IMR-90 (cell line): ENCODE results near the gene CDH12. TPM values are rescaled to one million over a fixed set of nuclear protein-coding genes. Genes with fewer than 3 reads are reported as not detected.

Experiments used
- ATAC-seq: fragments of 200-7000 bp; cut with Tn5 transposase; 2 replicates; pipeline ENCODE4 v1.9.1; 2020; ENCODE audit warnings: low read depth, mild to moderate bottlenecking, moderate library complexity
- BruUV-seq: library from RNA; stranded (reverse); fragments of 400-500 nt; replicated peaks from 2 replicates; lab custom pipeline; 2021; lab: Mats Ljungman, UMichigan
- CTCF ChIA-PET: fragments of 300-600 bp; formaldehyde crosslinking; extraction: SDS; loops from one replicate; lab custom pipeline; 2021; ENCODE audit warnings: antibody characterized with exemption; lab: Yijun Ruan, JAX
- POLR2A ChIA-PET: fragments of 300-600 bp; sonication (Branson Sonifier 250); formaldehyde crosslinking; loops from one replicate; lab custom pipeline; 2022; ENCODE audit warnings: antibody characterized with exemption; ENCODE audit not compliant: unreplicated experiment; lab: Charles Lee
- DNase-seq: peaks from one replicate; pipeline ENCODE4 v3.0.0; 2013
- H2AFZ ChIP-seq: replicated peaks from 2 replicates; pipeline ENCODE3; 2013; ENCODE audit warnings: low read length, mild to moderate bottlenecking; ENCODE audit not compliant: poor library complexity
- H2AK5ac ChIP-seq: 2 replicates; pipeline ENCODE4 v1.6.1; 2013; ENCODE audit warnings: low read depth, low read length, inconsistent platforms
- H2AK9ac ChIP-seq: replicated peaks from 2 replicates; pipeline ENCODE3; 2013; ENCODE audit warnings: mild to moderate bottlenecking, low read depth, low read length, moderate library complexity; ENCODE audit not compliant: poor library complexity
- H2BK120ac ChIP-seq: 2 replicates; pipeline ENCODE4 v1.6.1; 2013; ENCODE audit warnings: low read depth, low read length, inconsistent platforms
- H2BK15ac ChIP-seq: 3 replicates; pipeline ENCODE4 v1.6.1; 2013; ENCODE audit warnings: low read depth, low read length, inconsistent platforms
- H2BK20ac ChIP-seq: 2 replicates; pipeline ENCODE4 v1.6.1; 2013; ENCODE audit warnings: low read depth, mild to moderate bottlenecking, inconsistent platforms, low read length, moderate library complexity
- H2BK5ac ChIP-seq: 2 replicates; pipeline ENCODE4 v1.6.1; 2013; ENCODE audit warnings: mild to moderate bottlenecking, low read depth, low read length, inconsistent platforms; ENCODE audit not compliant: poor library complexity, severe bottlenecking
- H3K14ac ChIP-seq: replicated peaks from 2 replicates; pipeline ENCODE4 v1.6.1; 2013; ENCODE audit warnings: low read depth, low read length, inconsistent platforms
- H3K18ac ChIP-seq: 2 replicates; pipeline ENCODE4 v1.6.1; 2013; ENCODE audit warnings: low read depth, low read length, control low read depth
- H3K23ac ChIP-seq: 2 replicates; pipeline ENCODE4 v1.6.1; 2013; ENCODE audit warnings: low read depth, low read length, inconsistent platforms
- H3K27ac ChIP-seq: 2 replicates; pipeline ENCODE4 v1.5.1; 2013; ENCODE audit warnings: mild to moderate bottlenecking, control low read depth, low read length; ENCODE audit not compliant: insufficient read depth
- H3K27me3 ChIP-seq: 2 replicates; pipeline ENCODE4 v1.6.1; 2013; ENCODE audit warnings: low read length; ENCODE audit not compliant: control insufficient read depth, insufficient read depth
- H3K36me3 ChIP-seq: 2 replicates; pipeline ENCODE4 v1.6.1; 2013; ENCODE audit warnings: low read length, mixed read lengths; ENCODE audit not compliant: control insufficient read depth, insufficient read depth
- H3K4ac ChIP-seq: 2 replicates; pipeline ENCODE4 v1.6.1; 2013; ENCODE audit warnings: low read depth, low read length, inconsistent platforms
- H3K4me1 ChIP-seq: 2 replicates; pipeline ENCODE4 v1.6.1; 2013; ENCODE audit warnings: low read length, mixed read lengths; ENCODE audit not compliant: control insufficient read depth, insufficient read depth
- H3K4me2 ChIP-seq: 2 replicates; pipeline ENCODE4 v1.6.1; 2013; ENCODE audit warnings: low read depth, mild to moderate bottlenecking, control low read depth, low read length, moderate library complexity
- H3K4me3 ChIP-seq: 2 replicates; pipeline ENCODE4 v1.5.1; 2013; ENCODE audit warnings: low read depth, mild to moderate bottlenecking, control low read depth, low read length, moderate library complexity; ENCODE audit not compliant: insufficient read depth
- H3K56ac ChIP-seq: 2 replicates; pipeline ENCODE4 v1.6.1; 2013; ENCODE audit warnings: low read length, inconsistent platforms; ENCODE audit not compliant: insufficient read depth; ENCODE audit errors: extremely low read depth
- H3K79me1 ChIP-seq, 2 experiments: 2 replicates each; pipeline ENCODE4 v1.6.1; 2013; ENCODE audit warnings: low read length in 2 of 2, inconsistent platforms in 1 of 2, low read depth in 1 of 2
- H3K9ac ChIP-seq: 2 replicates; pipeline ENCODE4 v1.6.1; 2013; ENCODE audit warnings: low read depth, low read length, control low read depth
- H3K9me1 ChIP-seq: 2 replicates; pipeline ENCODE4 v1.6.1; 2013; ENCODE audit warnings: low read length, inconsistent platforms; ENCODE audit not compliant: insufficient read depth
- H3K9me3 ChIP-seq: 2 replicates; pipeline ENCODE4 v1.6.1; 2013; ENCODE audit warnings: low read length; ENCODE audit not compliant: control insufficient read depth, insufficient read depth
- H4K20me1 ChIP-seq: 2 replicates; pipeline ENCODE4 v1.6.1; 2013; ENCODE audit warnings: low read length, inconsistent platforms; ENCODE audit not compliant: insufficient read depth
- H4K5ac ChIP-seq: 2 replicates; pipeline ENCODE4 v1.6.1; 2013; ENCODE audit warnings: mild to moderate bottlenecking, low read depth, low read length, control low read depth
- H4K8ac ChIP-seq, 2 experiments: 2 replicates each; pipeline ENCODE4 v1.6.1; 2013; ENCODE audit warnings: low read depth in 2 of 2, low read length in 2 of 2, control low read depth in 1 of 2, inconsistent platforms in 1 of 2
- H4K91ac ChIP-seq: 2 replicates; pipeline ENCODE4 v1.6.1; 2013; ENCODE audit warnings: low read depth, low read length, inconsistent platforms; ENCODE audit not compliant: insufficient read depth
- ELK1 ChIP-seq: fragments of 150-350 bp; IDR thresholded peaks from 2 replicates; pipeline ENCODE4 v1.6.1; 2016; ENCODE audit warnings: low read depth, mild to moderate bottlenecking, low read length, moderate library complexity, borderline replicate concordance
- FOS ChIP-seq: fragments of 150-350 bp; IDR thresholded peaks from 2 replicates; pipeline ENCODE4 v1.6.1; 2016; ENCODE audit warnings: low read depth, low read length
- MAFK ChIP-seq: IDR thresholded peaks from 2 replicates; pipeline ENCODE4 v1.6.1; 2012; ENCODE audit warnings: low read depth, low read length, improper control_type of control experiment
- MXI1 ChIP-seq: IDR thresholded peaks from 2 replicates; pipeline ENCODE4 v1.6.1; 2012; ENCODE audit warnings: low read depth, mild to moderate bottlenecking, low read length, moderate library complexity, borderline replicate concordance
- RAD21 ChIP-seq: IDR thresholded peaks from 2 replicates; pipeline ENCODE4 v1.6.1; 2012; ENCODE audit warnings: low read length, improper control_type of control experiment
- SMC3 ChIP-seq: fragments of 150-350 bp; IDR thresholded peaks from 2 replicates; pipeline ENCODE4 v1.6.1; 2016; ENCODE audit warnings: low read depth, mild to moderate bottlenecking, antibody characterized with exemption, low read length, moderate library complexity
- USF2 ChIP-seq: fragments of 150-350 bp; IDR thresholded peaks from 2 replicates; pipeline ENCODE4 v1.6.1; 2017; ENCODE audit warnings: mild to moderate bottlenecking, antibody characterized with exemption, low read length, low read depth
- WGBS, 2 experiments: methylation state at CpG; one replicate each; pipeline versions ENCODE4 v1.1.5 to v1.1.7; 2013; ENCODE audit warnings: missing lambda C conversion rate in 2 of 2; ENCODE audit not compliant: insufficient read length in 1 of 2; ENCODE audit errors: extremely low coverage in 2 of 2; 5-methylcytosine and 5-hydroxymethylcytosine counted together
- dilution Hi-C: fragments of 300-500 bp; cut with HindIII; formaldehyde crosslinking; loops from one replicate; pipeline ENCODE4 v1.14.3; 2018; ENCODE audit warnings: low sequenced_read_pairs; ENCODE audit not compliant: unreplicated experiment
- in situ Hi-C: fragments of 300-500 bp; cut with MboI; formaldehyde crosslinking; loops from 3 replicates; pipeline ENCODE4 v1.14.3; 2019; ENCODE audit warnings: low sequenced_read_pairs, inconsistent platforms, mixed read lengths
- intact Hi-C: fragments of 100-400 bp; cut with micrococcal nuclease; formaldehyde crosslinking; loops from 2 replicates; pipeline ENCODE4 v1.10.0; 2022
- polyA plus RNA-seq, 3 experiments: library from polyadenylated mRNA; depleted of rRNA; stranded (reverse); fragments of >200 nt; gene quantifications; 2 replicates each; pipeline ENCODE4 v1.2.3, GENCODE V29; 2012; ENCODE audit warnings: low replicate concordance in 1 of 3
- total RNA-seq: library from RNA; depleted of rRNA; stranded (reverse); fragments of >200 nt; gene quantifications from 2 replicates; pipeline ENCODE4 v1.2.3, GENCODE V29; 2012
- TF ChIP-seq, protein P1 (sequence below): conservative IDR thresholded peaks from 2 replicates; pipeline ENCODE4 v1.5.1; 2012; ENCODE audit warnings: mild to moderate bottlenecking, low read depth, low read length, improper control_type of control experiment

Gene CDH12
- total and polyA plus RNA-seq, 2 of the 4 experiments (the other 2 are of a cell fraction) = not detected

DNA sequence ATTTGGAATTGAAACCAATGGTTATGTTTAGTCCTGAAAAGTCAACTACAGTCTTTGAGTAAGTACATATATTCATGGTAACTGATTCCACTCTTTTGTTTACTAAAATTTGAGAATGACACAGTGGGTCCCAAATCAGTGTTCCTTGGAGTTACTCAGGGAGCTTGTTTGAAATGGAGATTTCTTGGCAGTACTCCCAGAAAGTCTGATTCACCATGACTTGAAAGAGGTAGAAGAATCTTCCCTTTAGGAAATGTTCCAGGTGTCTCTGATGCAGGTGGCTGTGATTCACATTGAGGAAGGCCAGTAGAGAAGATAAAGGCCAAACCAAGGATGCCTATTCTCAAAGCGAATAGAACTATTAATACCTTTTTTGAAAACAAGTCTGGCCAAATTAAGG, 1078.3 kb downstream of the CDH12 start:
- H4K91ac ChIP-seq = no peak overlapping the region
- no peak overlapping the region for H3K23ac ChIP-seq
- TF ChIP-seq, protein P1, sequence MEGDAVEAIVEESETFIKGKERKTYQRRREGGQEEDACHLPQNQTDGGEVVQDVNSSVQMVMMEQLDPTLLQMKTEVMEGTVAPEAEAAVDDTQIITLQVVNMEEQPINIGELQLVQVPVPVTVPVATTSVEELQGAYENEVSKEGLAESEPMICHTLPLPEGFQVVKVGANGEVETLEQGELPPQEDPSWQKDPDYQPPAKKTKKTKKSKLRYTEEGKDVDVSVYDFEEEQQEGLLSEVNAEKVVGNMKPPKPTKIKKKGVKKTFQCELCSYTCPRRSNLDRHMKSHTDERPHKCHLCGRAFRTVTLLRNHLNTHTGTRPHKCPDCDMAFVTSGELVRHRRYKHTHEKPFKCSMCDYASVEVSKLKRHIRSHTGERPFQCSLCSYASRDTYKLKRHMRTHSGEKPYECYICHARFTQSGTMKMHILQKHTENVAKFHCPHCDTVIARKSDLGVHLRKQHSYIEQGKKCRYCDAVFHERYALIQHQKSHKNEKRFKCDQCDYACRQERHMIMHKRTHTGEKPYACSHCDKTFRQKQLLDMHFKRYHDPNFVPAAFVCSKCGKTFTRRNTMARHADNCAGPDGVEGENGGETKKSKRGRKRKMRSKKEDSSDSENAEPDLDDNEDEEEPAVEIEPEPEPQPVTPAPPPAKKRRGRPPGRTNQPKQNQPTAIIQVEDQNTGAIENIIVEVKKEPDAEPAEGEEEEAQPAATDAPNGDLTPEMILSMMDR = no peak
- TF ChIP-seq FOS (no peak), RAD21 (no peak), SMC3 (no peak), MAFK (no peak), MXI1 (no peak), USF2 (no peak), ELK1 (no peak)
- H3K36me3 ChIP-seq = no peaks in the 10 kb centered on the region
- no peak overlapping the region for H3K27ac ChIP-seq
- H2BK120ac ChIP-seq = no peak overlapping the region
- no TSS peak for BruUV-seq
- no peak overlapping the region for H2BK5ac ChIP-seq
- no peaks in the 10 kb centered on the region for H3K79me1 ChIP-seq
- H4K8ac ChIP-seq = no peak overlapping the region
- no peak overlapping the region for H2BK20ac ChIP-seq
- no peak overlapping the region for H2AK5ac ChIP-seq
- no CpG with 5 or more reads among the region's 1 CpG for WGBS, 2 experiments
- ATAC-seq (no peak), DNase-seq (peak; percentile 78)
- H3K4me2 ChIP-seq = no peak overlapping the region
- no peak overlapping the region for H2BK15ac ChIP-seq
- POLR2A ChIA-PET = no interaction called here
- CTCF ChIA-PET = no interaction called here
- H2AK9ac ChIP-seq = no peak overlapping the region
- H3K9me3 ChIP-seq = no peaks in the 10 kb centered on the region
- dilution Hi-C loops (no loop called here), intact Hi-C loops (no loop called here), in situ Hi-C loops (no loop called here)
- no peak overlapping the region for H2AFZ ChIP-seq
- H4K5ac ChIP-seq = no peak overlapping the region
- no peaks in the 10 kb centered on the region for H3K9me1 ChIP-seq
- H3K56ac ChIP-seq = no peak overlapping the region
- H4K20me1 ChIP-seq = no peaks in the 10 kb centered on the region
- no peak overlapping the region for H3K9ac ChIP-seq
- H3K14ac ChIP-seq = no peak overlapping the region
- no peaks in the 10 kb centered on the region for H3K27me3 ChIP-seq
- H3K18ac ChIP-seq = no peak overlapping the region
- H3K4ac ChIP-seq = no peak overlapping the region
- no peak overlapping the region for H3K4me3 ChIP-seq
- no peaks in the 10 kb centered on the region for H3K4me1 ChIP-seq
